ENCODE data around the gene CHRND.

DNA sequence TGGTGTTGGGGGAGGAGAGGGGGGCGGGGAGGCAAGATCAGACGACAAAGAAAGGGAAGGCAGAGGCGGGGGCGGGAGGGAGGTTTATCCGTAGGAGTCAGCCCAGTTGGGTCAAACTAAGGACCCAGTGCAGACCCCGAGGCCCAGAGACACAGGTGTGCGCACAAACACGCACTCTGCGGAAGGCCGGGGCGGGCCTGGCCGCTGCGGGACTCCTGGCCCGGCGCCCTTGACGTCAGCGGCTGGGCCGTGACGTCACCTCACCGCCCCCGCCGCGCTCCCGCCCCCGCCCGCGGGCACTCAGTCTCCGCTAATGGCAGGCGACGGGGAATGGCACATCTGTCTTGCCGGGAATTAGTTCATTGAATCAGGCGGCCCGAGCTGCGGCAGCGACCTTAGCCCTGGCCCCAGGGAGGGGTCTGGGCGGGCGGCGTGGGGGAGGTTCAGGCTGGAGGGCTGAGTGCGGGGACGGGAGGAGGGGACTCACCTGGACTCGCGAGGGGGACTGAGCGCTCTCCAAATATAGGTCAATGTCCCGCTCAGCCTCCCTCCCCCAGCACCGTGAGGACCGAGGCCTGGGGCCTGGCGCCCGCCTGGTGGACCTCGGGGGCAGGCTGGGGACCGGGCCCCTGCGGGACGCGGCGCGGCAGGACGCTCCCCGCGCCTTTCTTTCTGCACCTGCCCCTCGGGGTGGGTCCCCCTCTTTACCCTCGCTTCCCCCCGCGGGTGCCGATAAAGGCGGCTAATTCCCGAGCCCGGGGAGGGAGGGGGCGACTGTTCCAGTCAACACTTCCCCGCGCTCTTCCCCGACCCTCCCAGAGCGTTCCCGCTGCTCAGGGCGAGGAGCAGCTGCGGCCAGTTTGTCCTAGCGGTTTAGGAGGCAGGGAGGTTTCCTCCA, 22.8 kb upstream of the CHRND start:
- TF ChIP-seq, protein P1, sequence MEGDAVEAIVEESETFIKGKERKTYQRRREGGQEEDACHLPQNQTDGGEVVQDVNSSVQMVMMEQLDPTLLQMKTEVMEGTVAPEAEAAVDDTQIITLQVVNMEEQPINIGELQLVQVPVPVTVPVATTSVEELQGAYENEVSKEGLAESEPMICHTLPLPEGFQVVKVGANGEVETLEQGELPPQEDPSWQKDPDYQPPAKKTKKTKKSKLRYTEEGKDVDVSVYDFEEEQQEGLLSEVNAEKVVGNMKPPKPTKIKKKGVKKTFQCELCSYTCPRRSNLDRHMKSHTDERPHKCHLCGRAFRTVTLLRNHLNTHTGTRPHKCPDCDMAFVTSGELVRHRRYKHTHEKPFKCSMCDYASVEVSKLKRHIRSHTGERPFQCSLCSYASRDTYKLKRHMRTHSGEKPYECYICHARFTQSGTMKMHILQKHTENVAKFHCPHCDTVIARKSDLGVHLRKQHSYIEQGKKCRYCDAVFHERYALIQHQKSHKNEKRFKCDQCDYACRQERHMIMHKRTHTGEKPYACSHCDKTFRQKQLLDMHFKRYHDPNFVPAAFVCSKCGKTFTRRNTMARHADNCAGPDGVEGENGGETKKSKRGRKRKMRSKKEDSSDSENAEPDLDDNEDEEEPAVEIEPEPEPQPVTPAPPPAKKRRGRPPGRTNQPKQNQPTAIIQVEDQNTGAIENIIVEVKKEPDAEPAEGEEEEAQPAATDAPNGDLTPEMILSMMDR (IDR thresholded peaks at IDR 0.05), result no peak
- no peak for TF ChIP-seq POLR2A (IDR thresholded peaks at IDR 0.05)
